Right renal pelvis (tissue), 4 donors: ENCODE measurements around the gene SCUBE1. TPM values are rescaled to one million over a fixed set of nuclear protein-coding genes. Genes with fewer than 3 reads are reported as not detected.

Experiments
- DNase-seq, 4 donors: peaks; one replicate each; pipeline ENCODE4 v3.0.0-alpha.2; 2013; ENCODE audit warnings: low read depth in 4 of 4, low spot score in 3 of 4, missing footprints in 1 of 4
- polyA plus RNA-seq, 4 donors: library from polyadenylated mRNA; unstranded; fragments of 120-200 nt; gene quantifications; one replicate each; pipeline ENCODE4 v1.2.1, GENCODE V29; 2013; ENCODE audit not compliant: insufficient read length in 4 of 4

Gene SCUBE1
- polyA plus RNA-seq, 4 donors: 5.7 to 8.7 (median 7.8) TPM

- DNase-seq: no peak
These were observed 37.4 kb downstream of the SCUBE1 start for GRCh38 chr22:43305806-43306205.

- no peak for DNase-seq
These were observed 38.2 kb downstream of the SCUBE1 start for GRCh38 chr22:43304831-43305590.

DNA sequence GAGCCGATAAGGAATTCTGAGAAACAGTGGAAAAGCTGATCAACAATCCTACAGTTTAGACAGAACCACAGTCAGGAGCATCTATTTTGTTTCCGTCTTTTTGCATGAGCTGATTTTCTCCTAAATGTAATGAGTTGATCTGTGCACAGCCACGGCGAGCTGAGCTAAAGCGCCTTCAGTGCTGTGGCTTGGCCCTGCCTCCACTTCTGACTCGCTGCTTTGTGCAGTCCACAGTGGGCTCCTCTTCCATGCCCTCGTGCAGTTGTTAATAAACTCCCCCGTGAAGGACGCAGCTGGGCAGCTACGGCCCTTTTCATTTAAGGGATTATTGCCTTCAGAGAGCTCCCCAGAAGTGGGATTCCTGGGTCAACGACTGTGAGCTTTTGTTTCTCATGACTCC lies 39.4 kb downstream of the SCUBE1 start:
- DNase-seq: no peak

GRCh38 chr22:43303166-43303565 lies 40.0 kb downstream of the SCUBE1 start:
- no peak for DNase-seq

DNA sequence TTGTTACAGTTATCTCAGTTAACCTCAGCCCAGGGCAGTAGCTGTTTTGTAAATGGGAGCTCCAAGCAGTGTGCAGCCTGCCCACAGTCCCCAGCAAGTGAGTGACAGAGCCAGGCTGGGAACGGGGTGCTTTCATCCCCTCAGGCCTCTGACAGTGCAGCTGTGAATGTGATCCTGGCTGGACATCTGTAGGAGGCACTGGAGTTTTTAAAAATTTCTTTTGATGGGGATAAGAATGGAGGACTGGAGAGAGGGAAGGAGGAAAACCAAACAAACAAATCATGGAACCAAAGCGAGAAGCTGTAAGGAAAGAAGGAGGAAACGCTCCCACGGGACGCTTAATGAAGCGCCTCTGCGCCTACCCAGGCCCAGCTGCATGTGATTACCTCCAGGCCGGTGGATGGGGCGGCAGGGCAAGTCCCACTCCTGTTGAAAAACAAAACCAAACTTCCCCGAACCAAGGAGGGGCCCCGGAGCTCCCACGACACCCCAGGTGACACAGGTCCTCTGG lies 40.6 kb downstream of the SCUBE1 start:
- no peak for DNase-seq

DNA sequence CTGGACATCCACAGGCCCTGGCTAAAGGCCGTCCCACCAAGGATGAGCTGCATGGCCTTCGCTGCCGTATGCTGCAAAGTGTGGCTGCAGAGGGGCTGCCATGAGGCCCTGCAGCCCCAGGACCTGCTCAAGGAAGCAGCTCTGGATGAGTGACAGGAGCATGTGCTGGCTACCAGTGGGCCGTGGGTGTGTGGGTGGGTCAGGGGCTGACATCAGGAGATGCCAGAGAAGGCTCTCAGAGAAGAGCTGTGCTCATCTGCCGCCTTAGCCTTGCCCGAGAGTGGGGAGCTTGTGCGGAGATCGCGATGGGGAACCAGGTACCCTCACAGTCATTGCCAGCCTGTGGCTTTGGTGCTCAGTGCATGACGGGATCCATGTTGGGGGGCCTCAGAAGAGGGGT lies 41.3 kb downstream of the SCUBE1 start:
- no peak for DNase-seq

GRCh38 chr22:43300891-43301676 lies 42.1 kb downstream of the SCUBE1 start:
- DNase-seq: no peak

DNA sequence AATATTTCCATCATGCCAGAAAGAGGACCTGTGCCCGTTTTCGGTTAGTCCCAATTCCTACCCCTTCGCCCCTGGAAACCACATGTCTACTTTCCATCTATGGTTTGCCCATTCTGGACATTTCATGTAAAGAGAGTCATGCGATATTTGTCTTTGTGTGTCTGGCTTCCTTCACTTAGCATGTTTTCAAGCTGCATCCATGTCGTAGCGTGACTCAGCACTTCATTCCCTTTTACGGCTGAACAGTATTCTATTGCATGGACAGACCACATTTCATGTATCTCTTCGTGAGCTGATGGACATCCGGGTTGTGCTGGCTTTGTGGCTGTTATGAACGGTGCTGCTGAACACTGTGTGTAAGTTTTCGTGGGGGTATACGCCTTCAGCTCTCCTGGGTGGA lies 43.4 kb downstream of the SCUBE1 start:
- DNase-seq: no peak

- no peak for DNase-seq
These were observed 44.9 kb downstream of the SCUBE1 start for GRCh38 chr22:43298062-43298801.

- no peak for DNase-seq
These were observed 45.7 kb downstream of the SCUBE1 start for GRCh38 chr22:43297270-43298061.

- DNase-seq: no peak
These were observed 46.8 kb downstream of the SCUBE1 start for GRCh38 chr22:43296276-43296902.

DNA sequence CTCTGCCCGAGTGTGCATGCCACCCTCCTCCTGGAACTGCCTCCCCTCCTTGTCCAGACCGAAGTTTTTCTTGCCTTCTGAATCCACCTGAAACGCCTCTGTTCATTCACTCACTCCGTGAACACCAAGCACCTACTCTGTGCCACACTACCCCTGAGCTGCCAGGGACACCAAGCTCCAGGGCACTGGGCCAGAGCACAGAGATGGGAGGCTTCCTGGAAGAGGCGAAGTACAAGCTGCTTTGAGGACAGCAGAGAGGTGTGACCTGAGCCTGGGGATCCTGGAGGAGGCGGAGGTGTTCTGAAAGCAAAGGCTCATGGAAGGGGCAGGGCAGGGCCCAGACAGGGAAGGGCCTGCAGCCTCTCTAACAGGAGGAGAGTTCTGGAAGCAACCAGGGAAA lies 47.5 kb downstream of the SCUBE1 start:
- DNase-seq: no peak

- no peak for DNase-seq
These were observed 48.0 kb downstream of the SCUBE1 start for GRCh38 chr22:43295173-43295572.

DNA sequence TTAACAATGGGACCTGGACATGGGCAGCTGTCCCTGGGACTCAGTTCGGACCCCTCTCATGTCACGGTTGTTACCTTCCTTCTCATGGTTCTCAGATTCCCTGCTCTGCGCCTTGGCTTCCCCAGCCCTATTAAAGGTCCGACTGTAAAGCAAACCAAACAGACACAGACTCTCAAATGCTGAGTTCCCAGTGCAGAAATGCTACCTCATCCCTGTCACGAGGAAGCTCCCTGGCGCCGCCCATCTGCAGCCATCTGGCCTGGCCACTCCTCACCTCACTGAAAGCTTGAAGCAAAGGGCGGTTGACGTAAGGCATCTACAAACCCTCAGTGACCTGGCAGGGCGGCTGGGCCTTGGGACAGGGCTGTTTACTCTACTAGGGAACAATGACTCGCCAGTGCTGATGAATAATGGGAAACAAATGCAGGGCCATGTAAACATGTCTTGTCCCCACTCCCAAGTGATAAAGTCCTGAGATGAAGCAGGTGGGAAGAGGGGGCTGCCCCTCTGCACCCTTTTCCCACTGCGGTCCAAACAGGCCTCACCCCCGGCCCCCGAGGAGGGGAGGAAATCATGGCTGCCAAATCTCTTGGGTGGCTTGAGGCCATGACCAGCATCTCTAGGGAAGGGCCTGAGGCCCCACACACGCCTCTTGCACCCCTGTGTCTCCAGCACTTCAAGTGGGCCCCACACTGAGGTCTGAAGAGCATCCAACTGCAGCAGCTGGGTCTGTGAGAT lies 49.3 kb downstream of the SCUBE1 start:
- DNase-seq: no peak

DNA sequence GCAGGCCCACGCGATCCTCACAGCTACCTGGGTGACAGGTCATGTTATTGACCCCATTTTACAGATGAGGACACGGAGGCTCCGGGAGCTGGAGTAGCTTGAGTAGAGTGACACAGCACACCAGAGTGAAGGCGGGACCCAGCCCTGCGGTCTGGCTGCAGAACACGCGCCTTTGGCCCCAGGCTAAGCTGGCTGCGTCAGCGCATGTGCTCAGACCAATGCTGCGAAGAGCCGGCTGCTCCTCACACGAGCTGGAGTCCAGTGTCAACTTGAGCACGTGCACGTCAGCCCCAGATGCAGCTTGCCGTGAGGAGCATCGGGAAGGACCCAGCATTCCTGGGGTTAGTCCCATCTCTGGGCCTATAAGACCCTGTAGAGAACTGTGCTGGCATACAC lies 49.9 kb downstream of the SCUBE1 start:
- DNase-seq: no peak

- no peak for DNase-seq
These were observed 50.5 kb downstream of the SCUBE1 start for GRCh38 chr22:43292630-43293018.

- DNase-seq: no peak
These were observed 51.8 kb downstream of the SCUBE1 start for GRCh38 chr22:43291381-43291780.

GRCh38 chr22:43289976-43290721 lies 53.0 kb downstream of the SCUBE1 start:
- DNase-seq: no peak
